Stomach (tissue), 4 donors: ENCODE measurements around the gene PRKG1.

Experiments used
- CTCF ChIP-seq, 7 experiments: fragments of 450-650 bp in 4 of 7; fragments of 200-600 bp in 3 of 7; sonication (generic) in 3 of 7; IDR thresholded peaks; one replicate each; pipeline ENCODE4 v1.5.1; 2016 to 2019; ENCODE audit warnings: antibody characterized with exemption in 7 of 7, control low read depth in 2 of 7, mild to moderate bottlenecking in 1 of 7
- POLR2A ChIP-seq, 4 donors: fragments of 450-650 bp; IDR thresholded peaks; one replicate each; pipeline ENCODE4 v1.6.1; 2016; ENCODE audit warnings: antibody characterized with exemption in 4 of 4, control low read depth in 2 of 4, mild to moderate bottlenecking in 1 of 4, moderate library complexity in 1 of 4

GRCh38 chr10:51932530-51932929, 858.2 kb downstream of the PRKG1 start:
- TF ChIP-seq POLR2A (IDR thresholded peaks at IDR 0.05) (no peak), CTCF (IDR thresholded peaks at IDR 0.05) (no peak)
